Transverse colon (tissue), 4 donors: Measurements from ENCODE around the gene AAMP.

Source experiments
- EP300 ChIP-seq: sonication (generic); formaldehyde crosslinking; IDR thresholded peaks from one replicate; pipeline ENCODE4 v1.6.1; 2017; ENCODE audit warnings: antibody characterized with exemption, low read depth
- POLR2A ChIP-seq: fragments of 450-650 bp; IDR thresholded peaks from one replicate; pipeline ENCODE4 v1.6.1; 2016; ENCODE audit warnings: antibody characterized with exemption, mild to moderate bottlenecking, moderate library complexity
- POLR2AphosphoS5 ChIP-seq, 3 donors: sonication (generic); formaldehyde crosslinking; IDR thresholded peaks; one replicate each; pipeline ENCODE4 v1.6.1; 2016; ENCODE audit warnings: antibody characterized with exemption in 3 of 3
- TF ChIP-seq, protein P1 (sequence below), 5 experiments: fragments of 200-600 bp in 3 of 5; fragments of 450-650 bp in 2 of 5; sonication (generic) in 3 of 5; IDR thresholded peaks; 1 replicate in 2 of 5; 2 replicates in 3 of 5; pipeline ENCODE4 v1.5.1; 2016 to 2017; ENCODE audit warnings: antibody characterized with exemption in 5 of 5, inconsistent platforms in 3 of 5, mild to moderate bottlenecking in 2 of 5, moderate library complexity in 1 of 5

DNA sequence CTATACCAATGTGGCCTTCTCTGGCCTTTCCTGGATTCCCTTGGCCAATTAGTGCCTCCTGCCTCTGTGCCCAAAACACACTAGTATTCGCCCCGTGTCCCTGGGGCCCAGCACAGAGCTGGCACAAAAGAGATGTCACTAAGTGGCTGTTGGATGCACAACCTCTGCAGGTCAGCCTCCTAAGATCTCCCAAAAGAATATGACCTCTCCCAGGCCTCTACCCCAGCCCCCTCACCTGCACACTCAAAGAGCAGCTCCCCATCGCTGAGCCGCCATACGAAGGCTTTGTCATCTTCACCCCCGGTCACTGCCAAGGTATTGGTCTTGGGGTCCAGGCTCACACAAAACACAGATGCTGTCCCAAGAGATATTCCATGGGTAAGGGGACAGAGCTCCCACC, 2.7 kb downstream of the AAMP start:
- TF ChIP-seq, protein P1, sequence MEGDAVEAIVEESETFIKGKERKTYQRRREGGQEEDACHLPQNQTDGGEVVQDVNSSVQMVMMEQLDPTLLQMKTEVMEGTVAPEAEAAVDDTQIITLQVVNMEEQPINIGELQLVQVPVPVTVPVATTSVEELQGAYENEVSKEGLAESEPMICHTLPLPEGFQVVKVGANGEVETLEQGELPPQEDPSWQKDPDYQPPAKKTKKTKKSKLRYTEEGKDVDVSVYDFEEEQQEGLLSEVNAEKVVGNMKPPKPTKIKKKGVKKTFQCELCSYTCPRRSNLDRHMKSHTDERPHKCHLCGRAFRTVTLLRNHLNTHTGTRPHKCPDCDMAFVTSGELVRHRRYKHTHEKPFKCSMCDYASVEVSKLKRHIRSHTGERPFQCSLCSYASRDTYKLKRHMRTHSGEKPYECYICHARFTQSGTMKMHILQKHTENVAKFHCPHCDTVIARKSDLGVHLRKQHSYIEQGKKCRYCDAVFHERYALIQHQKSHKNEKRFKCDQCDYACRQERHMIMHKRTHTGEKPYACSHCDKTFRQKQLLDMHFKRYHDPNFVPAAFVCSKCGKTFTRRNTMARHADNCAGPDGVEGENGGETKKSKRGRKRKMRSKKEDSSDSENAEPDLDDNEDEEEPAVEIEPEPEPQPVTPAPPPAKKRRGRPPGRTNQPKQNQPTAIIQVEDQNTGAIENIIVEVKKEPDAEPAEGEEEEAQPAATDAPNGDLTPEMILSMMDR (IDR thresholded peaks at IDR 0.05) = no peak
- TF ChIP-seq POLR2AphosphoS5 (IDR thresholded peaks at IDR 0.05) (no peak), POLR2A (no peak), EP300 (no peak)
